Measurements from ENCODE around the gene INHA.

- TF ChIP-seq POLR2A (IDR thresholded peaks at IDR 0.05) (no peak), CTCF (IDR thresholded peaks at IDR 0.05) (no peak)
These were observed 10.7 kb upstream of the INHA start for GRCh38 chr2:219561179-219562048.
